Ovary (tissue), 9 donors: Measurements from ENCODE around the gene DOCK2. TPM values are rescaled to one million over a fixed set of nuclear protein-coding genes. Genes with fewer than 3 reads are reported as not detected.

Experiments used
- DNase-seq, 5 donors: peaks; one replicate each; pipeline ENCODE4 v3.0.0-alpha.2; 2019 to 2020
- H3K27ac ChIP-seq, 2 donors: fragments of 200-600 bp; one replicate each; pipeline versions ENCODE4 v1.5.1 to v1.8.0; 2019 to 2022
- H3K27me3 ChIP-seq: fragments of 200-600 bp; one replicate; pipeline ENCODE4 v1.8.0; 2022
- H3K36me3 ChIP-seq: fragments of 200-600 bp; sonication (generic); one replicate; pipeline ENCODE4 v1.5.1; 2019
- H3K4me1 ChIP-seq: one replicate; pipeline ENCODE4 v1.8.1; 2013; ENCODE audit warnings: mild to moderate bottlenecking, moderate library complexity; ENCODE audit not compliant: insufficient read depth
- H3K4me3 ChIP-seq: fragments of 200-600 bp; sonication (generic); one replicate; pipeline ENCODE4 v1.5.1; 2017
- H3K9me3 ChIP-seq, 2 donors: fragments of 200-600 bp in 1 of 2; sonication (generic) in 1 of 2; one replicate each; pipeline versions ENCODE4 v1.5.1 to v1.8.1; 2013 to 2019; ENCODE audit warnings: mild to moderate bottlenecking in 1 of 2, moderate library complexity in 1 of 2
- CTCF ChIP-seq, 3 donors: fragments of 450-650 bp in 2 of 3; fragments of 200-600 bp in 1 of 3; IDR thresholded peaks; one replicate each; pipeline versions ENCODE4 v1.5.1 to v1.8.0; 2016 to 2022; ENCODE audit warnings: antibody characterized with exemption in 3 of 3, mild to moderate bottlenecking in 1 of 3
- EP300 ChIP-seq: sonication (generic); formaldehyde crosslinking; IDR thresholded peaks from one replicate; pipeline ENCODE4 v1.6.1; 2017; ENCODE audit warnings: antibody characterized with exemption
- POLR2A ChIP-seq: fragments of 450-650 bp; IDR thresholded peaks from one replicate; pipeline ENCODE4 v1.6.1; 2017; ENCODE audit warnings: antibody characterized with exemption, mild to moderate bottlenecking, moderate library complexity
- WGBS, 3 donors: extraction: QIAGEN DNeasy Blood & Tissue Kit in 1 of 3; methylation state at CpG; one replicate each; pipeline versions ENCODE4 v1.1.5 to v1.1.7; 2013 to 2017; 5-methylcytosine and 5-hydroxymethylcytosine counted together
- intact Hi-C, 4 donors: fragments of 100-400 bp; cut with DNase I; formaldehyde crosslinking; loops; one replicate each; pipeline versions ENCODE4 v1.11.0 to v1.15.1; 2022 to 2023
- polyA plus RNA-seq, 2 donors: library from polyadenylated mRNA; stranded (reverse); fragments of 200-250 nt in 1 of 2; fragments of 350-450 nt in 1 of 2; fragmentation: Illumina TruSeq in 1 of 2; extraction: RNeasy Lipid Tissue Mini Kit (QIAGEN cat#74804) in 1 of 2; gene quantifications; one replicate each; pipeline ENCODE4 v1.2.3, GENCODE V29; 2013 to 2014
- total RNA-seq, 7 donors: library from RNA; depleted of rRNA in 2 of 7; stranded (reverse); fragments of >200 nt in 2 of 7; fragmentation: NEBNext Ultra II Directional in 3 of 7; extraction: Animal tissue kit (Norgen Biotek cat#: 25700) in 3 of 7; gene quantifications; one replicate each; pipeline versions ENCODE4 v1.1.0 to v1.2.4, GENCODE V29; 2016 to 2023
- donor health status: DM: no; HTN: no; CAD: no; lungs with moderate emphysema.
- donor health status: DM: no; HTN: no; CAD: no.
- donor health status: Bipolar disorder and iron deficiency.
- donor health status: DM: yes; HTN: yes; CAD: no.
- donor health status: DM: no; HTN: no; CAD: no.
- donor health status: DM: yes; HTN: yes; CAD: no.

Gene DOCK2
- total and polyA plus RNA-seq, 9 donors, result 1.3 to 10.2 (median 5.4) TPM

- H3K4me1 ChIP-seq, result no peaks in the 10 kb centered on the region
- H3K4me3 ChIP-seq, result no peak overlapping the region
- no peaks in the 10 kb centered on the region for H3K9me3 ChIP-seq
- no peaks in the 10 kb centered on the region for H3K36me3 ChIP-seq
- TF ChIP-seq POLR2A (no peak), EP300 (no peak), CTCF (IDR thresholded peaks at IDR 0.05) (no peak)
- DNase-seq, result no peak
- 70 to 92% (median 80%) methylated on average over 5 of the region's 5 CpGs for WGBS, 3 donors
- H3K27ac ChIP-seq, result no peak overlapping the region
- no peaks in the 10 kb centered on the region for H3K27me3 ChIP-seq
- intact Hi-C loops, result no loop called here
Measured at GRCh38 chr5:169964246-169964645, 327.2 kb downstream of the DOCK2 start.

- Histone ChIP-seq H3K36me3 (no peaks in the 10 kb centered on the region), H3K27me3 (no peaks in the 10 kb centered on the region), H3K4me3 (no peak overlapping the region), H3K4me1 (no peaks in the 10 kb centered on the region), H3K9me3 (no peaks in the 10 kb centered on the region), H3K27ac (no peak overlapping the region)
- TF ChIP-seq EP300 (no peak), CTCF (IDR thresholded peaks at IDR 0.05) (no peak), POLR2A (no peak)
- intact Hi-C loops, result no loop called here
- DNase-seq, result no peak
Measured at GRCh38 chr5:169970339-169970738, 333.3 kb downstream of the DOCK2 start.

- Histone ChIP-seq H3K27ac (no peak overlapping the region), H3K36me3 (no peaks in the 10 kb centered on the region), H3K4me1 (no peaks in the 10 kb centered on the region), H3K4me3 (no peak overlapping the region), H3K9me3 (no peaks in the 10 kb centered on the region), H3K27me3 (no peaks in the 10 kb centered on the region)
- TF ChIP-seq EP300 (no peak), POLR2A (no peak), CTCF (IDR thresholded peaks at IDR 0.05) (no peak)
- 58 to 62% (median 59%) methylated on average over 8 of the region's 8 CpGs for WGBS, 3 donors
- intact Hi-C loops, result no loop called here
- no peak for DNase-seq
Measured at GRCh38 chr5:169970911-169971765, 334.1 kb downstream of the DOCK2 start.

- no peaks in the 10 kb centered on the region for H3K4me1 ChIP-seq
- no peaks in the 10 kb centered on the region for H3K27me3 ChIP-seq
- H3K9me3 ChIP-seq, result no peaks in the 10 kb centered on the region
- WGBS, 3 donors, result 91 to 98% (median 95%) methylated on average over 1 of the region's 1 CpG
- no peak overlapping the region for H3K4me3 ChIP-seq
- DNase-seq, result no peak
- TF ChIP-seq EP300 (no peak), CTCF (IDR thresholded peaks at IDR 0.05) (no peak), POLR2A (no peak)
- H3K27ac ChIP-seq, result no peak overlapping the region
- intact Hi-C loops, result no loop called here
- no peaks in the 10 kb centered on the region for H3K36me3 ChIP-seq
Measured at GRCh38 chr5:169971780-169972179, 334.7 kb downstream of the DOCK2 start.
